Colonic mucosa (tissue), 4 donors: ENCODE results near the gene CHCHD3. TPM values are rescaled to one million over a fixed set of nuclear protein-coding genes. Genes with fewer than 3 reads are reported as not detected.

Experiments
- DNase-seq: peaks from one replicate; pipeline ENCODE4 v3.0.0-alpha.2; 2020
- H3K27ac ChIP-seq: fragments of 200-600 bp; one replicate; pipeline ENCODE4 v1.8.0; 2021
- H3K27me3 ChIP-seq: fragments of 200-600 bp; one replicate; pipeline ENCODE4 v1.8.0; 2021
- H3K36me3 ChIP-seq: fragments of 200-600 bp; one replicate; pipeline ENCODE4 v1.8.0; 2021
- H3K4me1 ChIP-seq: fragments of 200-600 bp; one replicate; pipeline ENCODE4 v1.8.0; 2021; ENCODE audit warnings: mild to moderate bottlenecking
- H3K4me3 ChIP-seq: fragments of 200-600 bp; one replicate; pipeline ENCODE4 v1.8.0; 2021
- H3K9ac ChIP-seq, 2 donors: one replicate each; pipeline ENCODE4 v1.7.0; 2013; ENCODE audit warnings: control low read depth in 2 of 2, low read depth in 2 of 2, low read length in 2 of 2
- H3K9me3 ChIP-seq: fragments of 200-600 bp; one replicate; pipeline ENCODE4 v1.8.0; 2021
- CTCF ChIP-seq: fragments of 200-600 bp; IDR thresholded peaks from one replicate; pipeline ENCODE4 v1.8.0; 2022; ENCODE audit warnings: antibody characterized with exemption, mild to moderate bottlenecking
- intact Hi-C: fragments of 100-400 bp; cut with DNase I; formaldehyde crosslinking; loops from one replicate; pipeline ENCODE4 v1.14.1; 2022
- total RNA-seq, 2 donors: library from RNA; stranded (reverse); fragmentation: NEBNext Ultra II Directional in 1 of 2; extraction: Animal tissue kit (Norgen Biotek cat#: 25700) in 1 of 2; gene quantifications; one replicate each; pipeline ENCODE4 v1.2.1, GENCODE V29; 2021
- donor health status: healthy.
- donor health status: DM: no; HTN: no; CAD: no.
- donor health status: DM: no; HTN: no; CAD: no.

The CHCHD3 gene
- total RNA-seq, 2 donors from 2014 or later = 81.5 to 112 TPM

GRCh38 chr7:132815130-132815529 lies 266.8 kb downstream of the CHCHD3 start:
- no peak for TF ChIP-seq CTCF
- no peaks in the 10 kb centered on the region for H3K36me3 ChIP-seq
- no peak overlapping the region for H3K27ac ChIP-seq
- no peak for DNase-seq
- H3K4me3 ChIP-seq = no peak overlapping the region
- no peaks in the 10 kb centered on the region for H3K9me3 ChIP-seq
- no peak overlapping the region for H3K9ac ChIP-seq
- no peaks in the 10 kb centered on the region for H3K4me1 ChIP-seq
- intact Hi-C loops = no loop called here
- no peaks in the 10 kb centered on the region for H3K27me3 ChIP-seq

- Histone ChIP-seq H3K4me1 (no peaks in the 10 kb centered on the region), H3K27me3 (no peaks in the 10 kb centered on the region), H3K9me3 (no peaks in the 10 kb centered on the region), H3K9ac (no peak overlapping the region), H3K27ac (no peak overlapping the region), H3K4me3 (no peak overlapping the region), H3K36me3 (no peaks in the 10 kb centered on the region)
- DNase-seq = no peak
- intact Hi-C loops = no loop called here
- no peak for TF ChIP-seq CTCF
Observed at GRCh38 chr7:132810561-132810960, 271.3 kb downstream of the CHCHD3 start.

DNA sequence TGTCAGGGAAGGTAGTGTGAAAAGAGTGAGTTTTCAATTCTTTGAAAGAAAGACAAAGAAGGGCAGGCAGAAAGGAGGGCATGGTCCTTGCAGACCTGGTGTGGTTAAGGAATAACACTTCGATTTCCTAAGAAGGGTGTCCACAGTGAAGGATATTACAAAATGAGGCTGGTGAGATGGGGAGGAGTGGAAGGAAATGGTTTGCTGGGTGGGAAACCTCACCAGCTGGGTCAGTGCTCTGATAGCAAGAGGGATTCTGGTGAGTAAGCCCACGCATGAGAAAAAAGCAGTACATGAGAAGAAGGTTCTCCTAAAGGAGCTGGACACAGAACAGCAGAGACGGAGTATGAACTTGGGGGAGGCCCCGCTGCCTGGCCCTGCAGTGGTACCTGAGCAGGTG lies 275.1 kb downstream of the CHCHD3 start:
- intact Hi-C loops = no loop called here
- Histone ChIP-seq H3K4me1 (no peaks in the 10 kb centered on the region), H3K9me3 (no peaks in the 10 kb centered on the region), H3K27ac (no peak overlapping the region), H3K9ac (no peak overlapping the region), H3K36me3 (no peaks in the 10 kb centered on the region), H3K4me3 (no peak overlapping the region), H3K27me3 (no peaks in the 10 kb centered on the region)
- DNase-seq = no peak
- TF ChIP-seq CTCF = no peak

- Histone ChIP-seq H3K9me3 (no peaks in the 10 kb centered on the region), H3K36me3 (no peaks in the 10 kb centered on the region), H3K4me3 (no peak overlapping the region), H3K9ac (no peak overlapping the region), H3K27me3 (no peaks in the 10 kb centered on the region), H3K4me1 (no peaks in the 10 kb centered on the region), H3K27ac (no peak overlapping the region)
- intact Hi-C loops = no loop called here
- TF ChIP-seq CTCF = no peak
- no peak for DNase-seq
Observed at GRCh38 chr7:132805766-132806165, 276.1 kb downstream of the CHCHD3 start.

DNA sequence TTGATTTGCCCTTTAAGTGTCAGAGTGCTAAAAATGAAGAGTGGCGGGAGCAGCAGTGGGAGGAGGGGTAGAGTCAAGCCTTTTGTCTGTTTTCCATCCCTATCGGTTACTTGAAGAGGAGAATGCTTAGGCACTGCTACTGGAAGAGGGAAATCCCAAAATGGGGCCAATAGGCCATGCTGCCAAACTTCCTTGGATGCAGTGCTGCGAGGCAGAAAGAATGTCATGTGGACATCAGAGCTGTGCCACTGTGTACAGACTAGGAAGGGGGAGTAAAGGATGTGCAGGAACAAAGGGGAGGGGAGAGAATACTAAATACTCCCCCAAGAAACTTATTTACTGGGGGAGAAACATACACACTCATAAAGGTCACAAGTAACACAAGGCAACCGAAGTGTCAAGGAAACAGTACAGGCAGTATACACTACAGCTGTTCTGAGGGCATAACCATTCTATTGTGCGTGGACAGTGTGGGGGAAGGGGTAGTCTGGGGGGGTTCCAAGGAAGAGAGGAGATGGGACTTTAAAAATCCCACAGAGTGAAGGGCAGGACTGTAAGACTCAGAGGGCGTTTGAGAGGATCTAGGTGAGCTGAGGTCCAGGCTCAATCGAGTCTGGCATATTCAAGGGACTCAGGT lies 276.9 kb downstream of the CHCHD3 start:
- intact Hi-C loops = no loop called here
- H3K4me3 ChIP-seq = no peak overlapping the region
- no peaks in the 10 kb centered on the region for H3K4me1 ChIP-seq
- TF ChIP-seq CTCF = no peak
- no peak for DNase-seq
- no peaks in the 10 kb centered on the region for H3K36me3 ChIP-seq
- no peaks in the 10 kb centered on the region for H3K9me3 ChIP-seq
- no peaks in the 10 kb centered on the region for H3K27me3 ChIP-seq
- no peak overlapping the region for H3K9ac ChIP-seq
- H3K27ac ChIP-seq = no peak overlapping the region
